ENCODE data around the gene BCAM.

DNA sequence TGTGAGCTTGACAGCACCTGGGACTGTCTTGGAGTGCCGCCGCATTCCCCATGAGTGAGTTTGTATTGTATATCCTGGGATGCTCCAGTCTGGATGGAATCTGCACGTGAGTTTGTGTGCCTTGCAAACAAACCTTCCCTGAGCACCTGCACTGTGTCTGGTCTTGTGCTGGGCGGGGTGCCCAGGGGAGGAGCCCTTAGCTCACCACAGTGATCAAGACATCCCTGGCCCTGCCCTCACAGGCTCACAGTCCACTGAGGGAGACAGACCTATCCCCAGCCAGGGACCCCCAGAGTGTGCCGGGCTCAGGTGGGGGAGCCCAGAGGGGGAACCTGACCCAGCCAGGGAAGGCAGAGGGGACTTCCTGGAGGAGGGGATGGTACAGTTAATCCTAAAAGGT, 1.7 kb upstream of the BCAM start:
- TF ChIP-seq RAD21 (IDR thresholded peaks at IDR 0.05; ENCODE audit: low read depth) = no peak
- TF ChIP-seq, protein P1, sequence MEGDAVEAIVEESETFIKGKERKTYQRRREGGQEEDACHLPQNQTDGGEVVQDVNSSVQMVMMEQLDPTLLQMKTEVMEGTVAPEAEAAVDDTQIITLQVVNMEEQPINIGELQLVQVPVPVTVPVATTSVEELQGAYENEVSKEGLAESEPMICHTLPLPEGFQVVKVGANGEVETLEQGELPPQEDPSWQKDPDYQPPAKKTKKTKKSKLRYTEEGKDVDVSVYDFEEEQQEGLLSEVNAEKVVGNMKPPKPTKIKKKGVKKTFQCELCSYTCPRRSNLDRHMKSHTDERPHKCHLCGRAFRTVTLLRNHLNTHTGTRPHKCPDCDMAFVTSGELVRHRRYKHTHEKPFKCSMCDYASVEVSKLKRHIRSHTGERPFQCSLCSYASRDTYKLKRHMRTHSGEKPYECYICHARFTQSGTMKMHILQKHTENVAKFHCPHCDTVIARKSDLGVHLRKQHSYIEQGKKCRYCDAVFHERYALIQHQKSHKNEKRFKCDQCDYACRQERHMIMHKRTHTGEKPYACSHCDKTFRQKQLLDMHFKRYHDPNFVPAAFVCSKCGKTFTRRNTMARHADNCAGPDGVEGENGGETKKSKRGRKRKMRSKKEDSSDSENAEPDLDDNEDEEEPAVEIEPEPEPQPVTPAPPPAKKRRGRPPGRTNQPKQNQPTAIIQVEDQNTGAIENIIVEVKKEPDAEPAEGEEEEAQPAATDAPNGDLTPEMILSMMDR (IDR thresholded peaks at IDR 0.05 in 2 of 3, conservative IDR thresholded peaks at IDR 0.05 in 1 of 3; ENCODE audit: borderline replicate concordance in 1 of 3, insufficient read depth in 1 of 3, low read depth in 2 of 3, low read length in 2 of 3) = no peak

All from HCT116 (cell line).